ENCODE measurements around the gene CRP.

- TF ChIP-seq, protein P1, sequence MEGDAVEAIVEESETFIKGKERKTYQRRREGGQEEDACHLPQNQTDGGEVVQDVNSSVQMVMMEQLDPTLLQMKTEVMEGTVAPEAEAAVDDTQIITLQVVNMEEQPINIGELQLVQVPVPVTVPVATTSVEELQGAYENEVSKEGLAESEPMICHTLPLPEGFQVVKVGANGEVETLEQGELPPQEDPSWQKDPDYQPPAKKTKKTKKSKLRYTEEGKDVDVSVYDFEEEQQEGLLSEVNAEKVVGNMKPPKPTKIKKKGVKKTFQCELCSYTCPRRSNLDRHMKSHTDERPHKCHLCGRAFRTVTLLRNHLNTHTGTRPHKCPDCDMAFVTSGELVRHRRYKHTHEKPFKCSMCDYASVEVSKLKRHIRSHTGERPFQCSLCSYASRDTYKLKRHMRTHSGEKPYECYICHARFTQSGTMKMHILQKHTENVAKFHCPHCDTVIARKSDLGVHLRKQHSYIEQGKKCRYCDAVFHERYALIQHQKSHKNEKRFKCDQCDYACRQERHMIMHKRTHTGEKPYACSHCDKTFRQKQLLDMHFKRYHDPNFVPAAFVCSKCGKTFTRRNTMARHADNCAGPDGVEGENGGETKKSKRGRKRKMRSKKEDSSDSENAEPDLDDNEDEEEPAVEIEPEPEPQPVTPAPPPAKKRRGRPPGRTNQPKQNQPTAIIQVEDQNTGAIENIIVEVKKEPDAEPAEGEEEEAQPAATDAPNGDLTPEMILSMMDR (IDR thresholded peaks at IDR 0.05; ENCODE audit: borderline replicate concordance, extremely low read depth, low read length, poor library complexity, severe bottlenecking) = no peak
- no peak for TF ChIP-seq EZH2 (IDR thresholded peaks at IDR 0.05; ENCODE audit: borderline replicate concordance, low read depth, low read length, severe bottlenecking)
Observed at GRCh38 chr1:159704481-159704880, 9.9 kb downstream of the CRP start.
